Brain microvascular endothelial cell (primary cell): ENCODE measurements around the gene TCN2.

ENCODE experiments used
- DNase-seq: peaks from one replicate; pipeline ENCODE4 v3.0.0-alpha.2; 2020
- H3K27ac ChIP-seq: fragments of 250-450 bp; sonication (Bioruptor Pico); 2 replicates; pipeline ENCODE4 v1.5.1; 2020; ENCODE audit warnings: mild to moderate bottlenecking, moderate library complexity
- H3K27me3 ChIP-seq: fragments of 250-450 bp; sonication (Bioruptor Pico); replicated peaks from 2 replicates; pipeline ENCODE4 v1.5.1; 2020; ENCODE audit warnings: mild to moderate bottlenecking
- H3K36me3 ChIP-seq: fragments of 250-450 bp; sonication (Bioruptor Pico); replicated peaks from 2 replicates; pipeline ENCODE4 v1.5.1; 2020; ENCODE audit warnings: mild to moderate bottlenecking
- H3K4me3 ChIP-seq: 2 replicates; pipeline ENCODE4 v1.5.1; 2011; ENCODE audit warnings: low read depth, mild to moderate bottlenecking, control low read depth, low read length, moderate library complexity
- CTCF ChIP-seq: IDR thresholded peaks from 2 replicates; pipeline ENCODE4 v1.5.1; 2011; ENCODE audit warnings: low read depth, mild to moderate bottlenecking, moderate library complexity, low read length, control low read depth, inconsistent platforms; ENCODE audit errors: missing control alignments
- in situ Hi-C: cut with HindIII; loops from 2 replicates; pipeline ENCODE4 v1.10.0; 2017; ENCODE audit warnings: low sequenced_read_pairs, low pct_ligation_motif_present

Gene TCN2

GRCh38 chr22:30665786-30666185 is 58.8 kb downstream of the TCN2 start:
- DNase-seq = no peak
- H3K36me3 ChIP-seq = peaks cover 7% of the 10 kb centered on the region
- no peak overlapping the region for H3K27ac ChIP-seq
- in situ Hi-C loops = no loop called here
- H3K4me3 ChIP-seq = no peak overlapping the region
- no peak for TF ChIP-seq CTCF
- H3K27me3 ChIP-seq = no peaks in the 10 kb centered on the region

DNA sequence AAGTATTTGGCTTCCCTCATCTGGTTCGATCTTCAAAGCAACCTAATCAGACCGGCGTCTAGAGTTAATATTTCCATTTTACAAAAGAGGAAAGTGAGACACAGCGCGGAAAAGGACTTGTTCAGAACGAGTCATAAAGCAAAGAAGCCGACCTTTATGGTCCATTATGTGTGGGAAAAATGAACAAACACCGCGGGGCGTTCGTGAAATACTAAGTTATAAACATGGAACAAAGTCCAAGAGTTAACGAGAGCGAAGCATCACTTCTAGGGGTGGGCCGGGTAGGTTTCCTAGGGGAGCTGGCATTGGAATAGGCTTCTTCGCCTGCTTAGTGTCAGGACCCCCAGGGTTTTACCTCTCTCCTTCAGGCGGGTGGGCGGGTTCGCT is 60.1 kb downstream of the TCN2 start:
- Histone ChIP-seq H3K4me3 (peak overlapping the region; percentile 83), H3K36me3 (peaks cover 7% of the 10 kb centered on the region), H3K27ac (no peak overlapping the region), H3K27me3 (no peaks in the 10 kb centered on the region)
- no peak for TF ChIP-seq CTCF
- no peak for DNase-seq
- in situ Hi-C loops = no loop called here

- peak within 1 kb of the TSS; percentile 6 for H3K27ac ChIP-seq
- peak; percentile 86 for DNase-seq
- H3K36me3 ChIP-seq = peaks cover 7% of the 10 kb centered on the region
- no peaks in the 10 kb centered on the region for H3K27me3 ChIP-seq
- in situ Hi-C loops = no loop called here
- peak within 1 kb of the TSS; percentile 83 for H3K4me3 ChIP-seq
- TF ChIP-seq CTCF = peak; percentile 54
Measured at GRCh38 chr22:30667494-30668385, 60.8 kb downstream of the TCN2 start, which contains the start of gene DUSP18. DUSP18 (minus strand) TSS chr22:30667875; CDS start chr22:30664003, 3,872 bp downstream.

DNA sequence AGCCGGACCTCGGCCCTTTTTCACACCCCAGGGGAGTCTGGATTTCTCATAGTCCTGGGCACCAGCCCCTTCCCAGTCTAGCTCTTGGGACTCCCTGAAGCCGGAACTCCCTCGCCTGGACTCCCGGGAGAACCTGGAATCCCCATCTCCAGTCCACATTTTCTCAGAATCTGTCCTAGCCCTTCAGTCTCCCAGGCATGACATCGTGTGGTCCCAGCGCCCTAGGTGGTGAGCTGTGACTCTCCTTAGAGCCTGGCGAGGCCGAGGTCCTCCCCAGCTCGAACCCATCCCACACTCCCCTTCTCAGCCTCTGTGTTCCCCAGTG is 61.4 kb downstream of the TCN2 start:
- no peaks in the 10 kb centered on the region for H3K27me3 ChIP-seq
- TF ChIP-seq CTCF = no peak
- no peak for DNase-seq
- H3K27ac ChIP-seq = no peak overlapping the region
- peaks cover 3% of the 10 kb centered on the region for H3K36me3 ChIP-seq
- H3K4me3 ChIP-seq = peak overlapping the region; percentile 83
- in situ Hi-C loops = no loop called here

GRCh38 chr22:30671071-30671470 is 64.1 kb downstream of the TCN2 start:
- H3K4me3 ChIP-seq = no peak overlapping the region
- DNase-seq = no peak
- H3K27me3 ChIP-seq = no peaks in the 10 kb centered on the region
- H3K27ac ChIP-seq = no peak overlapping the region
- in situ Hi-C loops = no loop called here
- TF ChIP-seq CTCF = no peak
- no peaks in the 10 kb centered on the region for H3K36me3 ChIP-seq

DNA sequence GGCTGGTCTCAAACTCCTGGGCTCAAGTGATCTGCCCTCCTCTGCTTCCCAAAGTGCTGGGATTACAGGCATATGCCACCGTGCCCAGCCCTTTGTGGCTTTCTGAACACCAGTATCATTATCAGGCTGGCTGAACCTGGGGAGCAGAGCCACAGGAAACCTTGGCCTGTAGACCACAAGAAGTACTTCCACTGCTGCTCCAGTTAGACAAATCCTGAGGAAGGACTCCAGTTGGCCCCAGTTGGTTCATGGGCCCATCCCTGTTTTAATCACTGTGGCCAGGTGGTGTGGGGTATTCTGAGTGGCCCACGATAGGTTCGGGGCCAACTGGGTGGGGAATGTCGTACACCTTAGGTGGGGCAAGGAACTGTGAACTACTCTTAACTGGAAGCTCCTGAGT is 66.2 kb downstream of the TCN2 start:
- Histone ChIP-seq H3K36me3 (no peaks in the 10 kb centered on the region), H3K27ac (no peak overlapping the region), H3K27me3 (no peaks in the 10 kb centered on the region), H3K4me3 (no peak overlapping the region)
- in situ Hi-C loops = no loop called here
- no peak for DNase-seq
- TF ChIP-seq CTCF = no peak
